PFSK-1 (cell line): ENCODE measurements around the gene SYT11.

ENCODE experiments used
- FOXP2 ChIP-seq: optimal IDR thresholded peaks from 2 replicates; pipeline ENCODE3; 2011; ENCODE audit warnings: borderline replicate concordance, control low read depth, inconsistent platforms; ENCODE audit not compliant: insufficient read depth; ENCODE audit errors: extremely low read length, extremely low read depth
- POLR2AphosphoS5 ChIP-seq: IDR thresholded peaks from 2 replicates; pipeline ENCODE4 v1.6.1; 2012; ENCODE audit warnings: low read depth, mild to moderate bottlenecking, control low read depth, low read length, moderate library complexity
- SIN3A ChIP-seq: IDR thresholded peaks from 2 replicates; pipeline ENCODE4 v1.6.1; 2012; ENCODE audit warnings: mild to moderate bottlenecking, low read length, moderate library complexity, borderline replicate concordance; ENCODE audit not compliant: insufficient read depth
- TAF1 ChIP-seq: IDR thresholded peaks from 2 replicates; pipeline ENCODE4 v1.6.1; 2012; ENCODE audit warnings: low read length, control low read depth, borderline replicate concordance; ENCODE audit not compliant: insufficient read depth
- TF ChIP-seq, protein P1 (sequence below), 2 experiments: IDR thresholded peaks; 2 replicates each; pipeline versions ENCODE4 v1.6.1 to v1.8.0; 2011 to 2012; ENCODE audit warnings: low read depth in 2 of 2, low read length in 2 of 2, control low read depth in 1 of 2, inconsistent platforms in 1 of 2, mild to moderate bottlenecking in 1 of 2, moderate library complexity in 1 of 2; ENCODE audit not compliant: insufficient read depth in 1 of 2

The SYT11 gene

DNA sequence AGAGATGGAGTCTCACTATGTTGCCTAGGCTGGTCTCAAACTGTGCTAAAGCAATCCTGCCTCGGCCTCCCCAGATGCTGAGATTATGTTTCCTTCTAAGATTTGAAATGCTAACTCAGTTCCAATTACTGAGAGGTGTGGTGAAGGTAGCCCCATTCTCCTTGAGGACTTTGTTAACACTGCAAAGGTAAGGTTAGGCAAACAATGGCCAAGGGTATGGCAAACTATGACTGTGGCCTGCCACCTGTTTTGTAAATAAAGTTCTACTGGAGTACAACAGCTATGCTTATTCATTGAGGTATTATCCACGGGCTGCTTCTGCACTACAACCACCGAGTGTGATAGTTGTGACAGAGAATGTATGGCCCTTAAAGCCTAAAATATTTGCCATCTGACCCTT lies 61.4 kb downstream of the SYT11 start:
- TF ChIP-seq TAF1 (no peak), POLR2AphosphoS5 (no peak), FOXP2 (no peak), SIN3A (no peak)
- TF ChIP-seq, protein P1, sequence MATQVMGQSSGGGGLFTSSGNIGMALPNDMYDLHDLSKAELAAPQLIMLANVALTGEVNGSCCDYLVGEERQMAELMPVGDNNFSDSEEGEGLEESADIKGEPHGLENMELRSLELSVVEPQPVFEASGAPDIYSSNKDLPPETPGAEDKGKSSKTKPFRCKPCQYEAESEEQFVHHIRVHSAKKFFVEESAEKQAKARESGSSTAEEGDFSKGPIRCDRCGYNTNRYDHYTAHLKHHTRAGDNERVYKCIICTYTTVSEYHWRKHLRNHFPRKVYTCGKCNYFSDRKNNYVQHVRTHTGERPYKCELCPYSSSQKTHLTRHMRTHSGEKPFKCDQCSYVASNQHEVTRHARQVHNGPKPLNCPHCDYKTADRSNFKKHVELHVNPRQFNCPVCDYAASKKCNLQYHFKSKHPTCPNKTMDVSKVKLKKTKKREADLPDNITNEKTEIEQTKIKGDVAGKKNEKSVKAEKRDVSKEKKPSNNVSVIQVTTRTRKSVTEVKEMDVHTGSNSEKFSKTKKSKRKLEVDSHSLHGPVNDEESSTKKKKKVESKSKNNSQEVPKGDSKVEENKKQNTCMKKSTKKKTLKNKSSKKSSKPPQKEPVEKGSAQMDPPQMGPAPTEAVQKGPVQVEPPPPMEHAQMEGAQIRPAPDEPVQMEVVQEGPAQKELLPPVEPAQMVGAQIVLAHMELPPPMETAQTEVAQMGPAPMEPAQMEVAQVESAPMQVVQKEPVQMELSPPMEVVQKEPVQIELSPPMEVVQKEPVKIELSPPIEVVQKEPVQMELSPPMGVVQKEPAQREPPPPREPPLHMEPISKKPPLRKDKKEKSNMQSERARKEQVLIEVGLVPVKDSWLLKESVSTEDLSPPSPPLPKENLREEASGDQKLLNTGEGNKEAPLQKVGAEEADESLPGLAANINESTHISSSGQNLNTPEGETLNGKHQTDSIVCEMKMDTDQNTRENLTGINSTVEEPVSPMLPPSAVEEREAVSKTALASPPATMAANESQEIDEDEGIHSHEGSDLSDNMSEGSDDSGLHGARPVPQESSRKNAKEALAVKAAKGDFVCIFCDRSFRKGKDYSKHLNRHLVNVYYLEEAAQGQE (IDR thresholded peaks at IDR 0.05; ENCODE audit: insufficient read depth in 1 of 2, low read depth in 2 of 2, low read length in 2 of 2), result no peak

DNA sequence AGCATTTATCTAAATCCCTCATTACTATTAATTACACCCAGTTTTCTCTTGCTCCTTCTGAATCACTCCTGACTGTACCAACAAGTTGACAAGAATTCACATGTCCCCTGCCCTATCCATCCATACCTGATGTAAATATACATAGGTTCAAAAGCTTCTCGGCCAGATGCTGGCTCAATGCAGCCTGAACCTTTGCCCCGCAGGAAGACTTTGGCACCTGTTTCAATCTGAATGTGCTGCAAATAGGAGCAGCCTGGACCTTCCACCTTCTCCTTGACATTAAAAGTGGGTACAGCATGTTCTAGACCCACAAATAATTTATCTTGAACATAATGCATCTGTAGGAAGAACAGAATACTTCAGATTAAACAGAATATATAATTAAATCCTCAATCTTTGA lies 66.1 kb downstream of the SYT11 start:
- TF ChIP-seq, protein P1 (IDR thresholded peaks at IDR 0.05; ENCODE audit: insufficient read depth in 1 of 2, low read depth in 2 of 2, low read length in 2 of 2), result no peak
- no peak for TF ChIP-seq FOXP2
- TF ChIP-seq SIN3A, result no peak

- TF ChIP-seq SIN3A, result no peak
- TF ChIP-seq TAF1, result no peak
- TF ChIP-seq FOXP2, result no peak
- no peak for TF ChIP-seq POLR2AphosphoS5
- TF ChIP-seq, protein P1 (IDR thresholded peaks at IDR 0.05; ENCODE audit: insufficient read depth in 1 of 2, low read depth in 2 of 2, low read length in 2 of 2), result no peak
Observed at GRCh38 chr1:155929057-155929456, 69.7 kb downstream of the SYT11 start.

DNA sequence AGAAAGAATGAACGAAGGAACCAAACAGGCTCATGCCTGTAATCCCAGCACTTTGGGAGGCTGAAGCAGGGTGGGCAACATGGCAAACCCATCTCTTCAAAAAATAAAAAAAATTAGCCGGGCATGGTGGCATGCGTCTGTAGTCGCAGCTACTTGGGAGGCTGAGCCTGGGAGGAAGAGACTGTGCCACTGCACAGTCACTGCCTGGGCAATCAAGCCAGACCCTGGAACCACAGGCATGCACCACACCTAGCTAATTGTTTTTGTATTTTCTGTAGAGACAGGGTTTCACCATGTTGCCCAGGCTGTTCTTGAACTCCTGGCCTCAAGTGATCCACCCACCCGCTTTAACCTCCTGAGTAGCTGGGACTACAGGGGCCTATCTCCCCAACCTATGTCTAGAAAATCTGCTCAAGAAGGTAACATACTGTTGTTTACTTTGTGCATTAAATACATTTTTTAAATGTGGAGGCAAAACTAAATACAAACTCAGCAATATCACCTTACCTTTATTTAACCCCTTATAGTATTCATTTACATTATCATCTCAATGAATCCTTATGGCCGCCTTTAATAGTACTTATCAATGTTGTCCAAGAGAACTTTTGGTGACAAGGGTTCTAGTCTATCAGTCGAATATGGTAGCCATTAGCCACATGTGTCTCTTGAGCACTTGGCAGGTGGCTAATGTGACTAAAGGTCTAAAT lies 72.1 kb downstream of the SYT11 start:
- no peak for TF ChIP-seq SIN3A
- TF ChIP-seq POLR2AphosphoS5, result peak; percentile 60; the same call in 1 of the 2 replicates

- TF ChIP-seq SIN3A (no peak), FOXP2 (no peak), POLR2AphosphoS5 (no peak), TAF1 (no peak)
- TF ChIP-seq, protein P1 (IDR thresholded peaks at IDR 0.05; ENCODE audit: insufficient read depth in 1 of 2, low read depth in 2 of 2, low read length in 2 of 2), result no peak
Observed at GRCh38 chr1:155932081-155932480, 72.7 kb downstream of the SYT11 start.
